GM18511 (cell line): Measurements from ENCODE around the gene HMGN1.
A peak's percentile ranks its signal among the peaks of the same experiment; 100 is the strongest.
"Not testable (repeated sequence)": the region's sequence is repeated elsewhere in the genome, so short reads cannot be mapped to it uniquely, and the experiment has no call there.

ENCODE experiments used
- ATAC-seq: cut with Tn5 transposase; IDR thresholded peaks from one replicate; pipeline ENCODE4 v1.9.1; 2021; ENCODE audit warnings: mild to moderate bottlenecking, moderate library complexity; ENCODE audit not compliant: unreplicated experiment

HMGN1 gene

GRCh38 chr21:39369896-39370288 lies 21.0 kb upstream of the HMGN1 start:
- ATAC-seq: not testable (repeated sequence)

- ATAC-seq: no peak
These were observed 18.9 kb upstream of the HMGN1 start for GRCh38 chr21:39367783-39368182.

- ATAC-seq: no peak
These were observed 17.7 kb upstream of the HMGN1 start for GRCh38 chr21:39366563-39366962.

DNA sequence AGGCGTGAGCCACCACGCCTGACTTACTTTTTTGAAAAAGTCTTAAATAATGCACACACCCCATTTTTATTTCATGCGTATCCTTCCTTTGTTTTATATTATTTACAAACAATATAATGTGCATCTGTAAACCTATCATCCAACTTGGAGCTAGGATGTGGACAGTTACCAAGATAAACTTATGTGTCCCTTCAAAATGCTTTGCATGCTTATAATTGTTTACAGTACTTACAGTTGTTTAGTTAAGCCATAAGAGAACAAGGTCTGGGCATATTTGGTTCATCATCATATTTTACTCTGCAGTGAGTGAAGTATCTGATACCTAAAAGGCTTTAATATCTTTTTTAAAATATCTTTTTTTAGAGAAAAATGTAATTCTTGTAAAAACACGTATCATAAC lies 16.1 kb upstream of the HMGN1 start:
- ATAC-seq: no peak

DNA sequence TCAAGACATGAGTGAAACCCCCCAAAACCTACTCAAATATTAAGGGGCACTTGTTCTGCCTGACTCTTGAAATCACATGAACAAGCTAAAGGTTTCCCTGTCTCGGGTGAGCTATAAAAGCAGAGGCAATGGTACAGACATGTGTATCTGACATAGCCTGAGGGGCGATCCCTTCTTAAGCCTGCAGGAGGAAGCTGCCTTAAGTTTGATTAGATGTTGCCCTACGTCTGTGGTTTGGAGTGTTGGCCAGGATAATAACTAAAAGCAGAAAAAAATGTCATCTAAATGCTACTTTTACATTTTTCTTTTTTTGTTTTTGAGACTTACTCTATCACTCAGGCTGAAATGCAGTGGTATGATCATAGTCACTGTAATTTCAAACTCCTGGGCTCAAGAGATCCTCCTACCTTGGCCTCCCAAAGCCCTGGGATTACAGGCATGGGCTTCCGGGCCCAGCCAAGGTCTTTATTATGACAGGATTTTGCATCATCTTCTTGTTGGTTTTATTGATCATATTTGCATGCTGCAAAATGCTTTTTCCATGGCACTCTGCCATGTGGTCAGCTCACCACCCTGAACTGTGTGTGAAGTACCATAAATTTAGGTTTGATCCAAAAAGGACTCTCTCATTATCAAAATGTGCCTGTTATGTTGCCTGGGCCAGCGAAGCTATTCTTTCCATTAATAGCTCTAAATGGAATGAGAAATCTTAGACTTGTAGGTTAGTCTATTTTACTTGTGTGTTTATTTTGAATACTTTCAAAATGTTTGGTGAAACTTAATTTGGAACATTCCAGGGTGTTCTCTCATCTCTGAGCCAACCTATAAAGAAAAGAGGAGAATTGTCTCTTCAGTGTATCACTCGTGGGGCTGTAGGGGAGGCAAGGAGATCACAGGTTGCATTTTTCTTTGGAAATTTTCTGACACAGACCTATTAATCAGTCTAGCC lies 15.0 kb upstream of the HMGN1 start:
- no peak for ATAC-seq

- no peak for ATAC-seq
These were observed 13.8 kb upstream of the HMGN1 start for GRCh38 chr21:39362733-39363132.

- no peak for ATAC-seq
These were observed 10.5 kb upstream of the HMGN1 start for GRCh38 chr21:39359382-39359781.

- no peak for ATAC-seq
These were observed 4.4 kb upstream of the HMGN1 start for GRCh38 chr21:39353295-39353694.

DNA sequence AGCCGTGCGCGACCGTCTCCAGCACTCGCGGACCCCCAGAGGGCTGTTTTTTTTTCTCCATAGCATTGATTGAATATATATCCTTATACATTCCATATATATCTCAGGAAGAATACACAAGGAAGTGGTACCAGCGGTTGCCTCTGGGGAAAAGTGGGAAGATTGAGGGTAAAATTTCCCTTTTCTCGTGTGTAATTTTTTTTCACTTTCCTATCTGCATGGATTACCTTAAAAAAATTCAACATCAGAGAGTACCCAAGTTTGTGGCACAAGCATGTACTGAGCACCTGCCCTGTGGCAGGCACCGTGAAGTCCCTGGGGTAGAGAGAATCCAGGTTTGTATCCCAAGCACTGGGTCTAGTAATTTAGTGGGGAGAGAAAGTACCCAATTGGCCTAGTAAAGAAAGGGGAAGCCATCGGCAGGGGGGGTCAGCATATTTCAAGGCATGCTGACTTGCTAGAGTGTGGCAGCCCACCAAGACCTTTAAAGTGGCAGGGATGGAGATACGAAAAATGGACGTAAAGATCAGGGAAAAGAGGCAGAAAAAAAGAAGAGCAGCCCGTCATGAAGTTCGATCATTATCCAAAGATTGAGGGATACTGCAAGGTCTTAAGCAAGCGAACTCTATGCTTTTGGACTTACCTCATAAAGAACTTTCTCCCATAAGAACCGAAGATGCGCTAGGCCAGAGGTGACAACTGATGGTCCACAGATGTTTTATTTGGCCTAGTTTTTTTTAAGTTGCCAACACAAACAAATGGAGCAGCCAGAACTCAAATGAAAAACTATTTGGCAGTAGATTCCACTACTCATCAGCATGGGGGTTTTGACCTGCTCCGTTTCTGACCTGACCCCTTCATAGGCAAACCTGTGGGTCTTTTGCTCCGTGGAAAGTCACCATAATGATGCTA lies 1.5 kb upstream of the HMGN1 start:
- no peak for ATAC-seq

DNA sequence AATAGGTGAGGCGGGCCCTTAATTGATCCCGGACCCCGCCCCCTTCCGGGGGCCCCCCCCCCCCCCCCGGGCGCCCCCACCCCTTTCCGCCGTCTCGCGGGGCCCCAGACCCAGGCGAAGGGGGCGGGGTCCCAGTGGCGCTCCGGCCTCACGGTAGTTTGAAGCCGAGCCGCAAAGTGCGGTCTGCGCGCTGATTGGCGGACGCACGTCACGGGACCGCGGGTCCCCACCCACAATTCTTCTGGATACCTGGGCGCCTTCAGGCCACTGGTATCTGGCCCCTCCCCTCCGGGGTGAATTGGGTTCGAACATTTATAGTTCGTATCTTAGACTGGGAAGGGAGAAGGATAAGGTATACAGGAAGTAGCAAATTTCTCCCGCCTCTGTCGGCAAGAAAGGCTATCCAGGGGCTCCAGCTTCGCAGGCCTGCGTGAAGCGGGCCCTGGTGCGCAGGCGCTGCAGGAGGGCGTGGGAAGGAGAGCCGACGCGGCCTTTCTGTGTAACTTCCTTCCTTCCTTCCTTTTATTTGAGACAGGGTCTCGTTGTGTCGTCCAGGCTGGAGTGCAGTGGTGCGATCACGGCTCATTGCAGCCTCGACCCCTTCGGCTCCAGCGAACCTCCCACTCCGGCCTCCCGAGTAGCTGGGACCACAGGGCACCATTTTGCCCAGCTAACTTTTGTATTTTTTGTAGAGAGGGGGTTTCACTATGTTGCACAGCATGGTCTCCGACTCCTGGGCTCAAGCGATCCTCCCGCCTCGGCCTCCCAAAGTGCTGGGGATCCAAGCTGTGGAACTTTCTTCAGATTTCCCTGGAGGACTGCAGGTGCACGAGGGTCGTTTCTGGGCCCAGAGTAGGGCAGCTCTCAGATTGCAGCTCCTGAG lies 564 bp upstream of the HMGN1 start:
- peak; percentile 85 for ATAC-seq

DNA sequence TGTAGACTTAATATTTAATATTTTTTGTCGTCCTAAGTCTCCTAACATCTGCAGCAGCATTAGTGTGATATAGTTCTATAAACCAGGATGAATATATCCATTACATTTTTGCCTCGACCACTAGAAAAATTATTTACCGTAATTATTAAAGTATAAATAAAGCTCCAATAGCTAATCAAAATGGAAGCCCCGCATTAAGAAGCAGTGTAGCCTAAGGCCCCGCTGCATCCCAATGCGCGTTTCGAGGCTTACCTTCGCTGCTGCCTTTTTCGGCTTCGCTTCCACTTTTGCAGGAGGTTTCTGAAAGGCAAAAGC lies 891 bp downstream of the HMGN1 start:
- ATAC-seq: peak; percentile 1

DNA sequence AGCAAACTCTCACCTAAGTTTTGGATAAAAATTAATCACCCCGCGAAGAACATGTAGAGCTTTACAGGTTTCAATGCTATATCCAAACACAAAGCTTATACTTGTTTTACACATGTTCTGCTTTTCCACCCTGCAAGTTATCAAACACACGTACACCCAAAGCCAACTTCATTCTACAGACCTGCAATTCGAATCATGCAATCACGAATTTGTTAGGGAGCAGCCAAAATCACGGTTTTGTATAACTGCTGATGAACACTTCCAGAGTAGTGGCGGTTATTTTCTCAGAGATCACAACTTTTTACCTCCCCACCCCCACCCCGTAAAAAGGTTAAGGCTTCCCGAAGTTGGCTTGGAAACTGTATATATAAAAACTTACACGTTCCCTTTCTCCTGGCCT lies 1.4 kb downstream of the HMGN1 start:
- no peak for ATAC-seq

- no peak for ATAC-seq
These were observed 2.1 kb downstream of the HMGN1 start for GRCh38 chr21:39346671-39347331.

DNA sequence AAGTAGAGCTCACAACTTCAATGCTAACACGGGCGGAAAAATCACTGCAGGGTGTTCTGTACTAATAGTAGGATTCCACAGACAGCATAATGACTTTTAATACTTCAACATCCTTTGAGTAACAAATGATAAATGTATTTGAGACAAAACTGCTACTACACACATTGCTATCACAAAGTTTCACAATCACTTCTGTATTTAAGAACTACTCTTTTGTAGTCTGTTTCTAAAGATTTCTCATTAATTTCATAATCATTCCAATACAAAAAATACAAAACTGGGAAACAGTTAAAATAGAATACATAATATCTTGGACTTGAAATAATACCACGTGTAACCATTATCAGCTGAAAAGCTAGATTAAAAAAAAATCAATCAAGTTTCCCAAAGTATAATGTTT lies 2.7 kb downstream of the HMGN1 start:
- ATAC-seq: no peak

GRCh38 chr21:39345440-39345839 lies 3.4 kb downstream of the HMGN1 start:
- ATAC-seq: no peak

DNA sequence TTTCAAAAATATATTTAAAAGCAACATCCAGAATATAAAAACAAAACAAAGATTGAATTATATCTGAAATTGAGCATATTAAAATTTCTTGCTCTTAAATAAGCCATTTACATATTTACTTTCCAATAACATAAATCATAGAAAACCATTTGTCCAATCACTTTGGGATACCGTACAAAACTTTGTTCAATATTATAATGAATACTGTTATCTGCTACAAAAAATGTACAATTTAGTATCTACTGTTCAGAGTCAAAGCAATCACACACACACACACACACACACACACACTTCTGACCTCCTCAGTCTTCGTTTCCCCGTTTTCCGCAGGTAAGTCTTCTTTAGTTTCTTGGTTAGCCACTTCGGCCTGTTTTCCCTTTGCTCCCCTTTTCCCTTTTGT lies 4.0 kb downstream of the HMGN1 start:
- ATAC-seq: no peak

DNA sequence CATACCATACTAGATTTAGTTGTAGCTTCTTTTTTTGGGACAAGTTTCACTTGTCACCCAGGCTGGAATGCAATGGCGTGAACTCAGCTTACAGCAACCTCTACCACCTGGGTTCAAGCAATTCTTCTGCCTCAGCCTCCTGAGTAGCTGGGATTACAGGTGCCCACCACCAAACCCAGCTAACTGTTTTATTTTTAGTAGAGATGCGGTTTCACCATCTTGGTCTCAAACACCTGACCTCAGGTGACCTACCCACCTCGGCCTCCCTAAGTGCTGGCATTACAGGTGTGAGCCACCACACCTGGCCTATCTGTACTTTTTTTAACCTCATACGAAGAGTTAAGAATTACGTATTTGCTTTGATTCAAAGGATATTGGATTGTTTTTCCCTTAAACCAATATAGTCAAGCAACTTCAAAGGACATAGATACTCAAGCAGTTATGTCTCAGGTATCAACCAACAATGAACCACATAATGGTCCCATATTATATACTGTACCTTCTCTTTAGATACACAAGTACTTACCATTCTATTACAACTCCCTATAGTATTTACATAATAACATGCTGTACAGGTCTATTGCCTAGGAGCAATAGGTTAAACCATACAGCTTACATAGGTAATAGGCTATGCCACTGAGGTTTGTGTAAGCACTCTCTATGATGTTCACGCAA lies 7.5 kb downstream of the HMGN1 start:
- no peak for ATAC-seq

- ATAC-seq: no peak
These were observed 8.2 kb downstream of the HMGN1 start for GRCh38 chr21:39340687-39341086.

DNA sequence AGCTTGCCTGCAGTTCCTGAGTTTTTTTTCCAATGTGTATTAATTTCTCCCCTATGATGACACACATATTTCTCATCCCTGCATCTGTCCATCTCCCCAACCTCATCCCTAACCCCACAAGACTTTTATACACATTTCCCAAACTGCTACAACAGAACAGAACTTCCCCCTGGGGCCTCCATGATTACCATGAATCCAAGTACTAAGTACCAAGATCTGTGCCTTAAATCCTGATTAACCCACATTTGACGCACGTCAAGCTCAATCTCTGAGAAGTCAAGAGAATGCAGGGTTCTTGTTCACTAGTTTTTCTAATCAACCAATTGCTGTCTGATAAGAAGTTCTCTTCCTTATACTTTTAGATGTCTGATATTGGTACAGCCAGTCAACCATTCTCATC lies 9.7 kb downstream of the HMGN1 start:
- ATAC-seq: no peak

DNA sequence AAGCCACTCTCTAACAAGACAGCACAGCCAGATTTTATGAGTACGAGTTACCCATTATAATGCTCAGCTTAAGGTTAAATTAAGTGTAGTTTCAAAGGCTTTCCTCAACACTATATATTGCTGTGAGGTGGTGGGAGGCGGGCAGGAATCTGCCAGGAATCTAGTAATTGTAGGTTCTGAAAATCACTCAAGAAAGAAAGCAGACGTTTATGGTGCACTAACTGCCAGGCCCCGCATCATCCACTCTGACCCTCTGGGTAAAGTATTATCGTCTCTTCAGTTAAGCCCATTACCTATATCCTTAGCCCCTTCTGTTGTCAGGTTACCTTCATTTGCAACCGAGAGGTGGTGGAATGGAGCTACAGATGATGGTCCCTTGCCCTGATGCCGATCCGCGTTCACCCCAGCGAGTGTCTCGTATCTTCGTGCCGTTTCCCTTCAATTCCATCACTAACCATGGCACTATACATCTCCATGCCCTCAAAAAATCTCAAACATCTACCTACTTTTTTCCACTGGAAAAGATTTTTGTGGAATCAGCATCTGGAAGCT lies 12.4 kb downstream of the HMGN1 start:
- ATAC-seq: no peak
